Neural cell (in vitro differentiated cells): ENCODE data around the gene ROS1. TPM values are rescaled to one million over a fixed set of nuclear protein-coding genes. Genes with fewer than 3 reads are reported as not detected.

Source experiments
- H2AFZ ChIP-seq: fragments of 200-600, 300-800 bp; sonication (generic), shearing (Covaris generic); 2 replicates; pipeline ENCODE4 v1.6.0; 2014; ENCODE audit warnings: low read depth, mild to moderate bottlenecking, antibody characterized with exemption, low read length, moderate library complexity
- H3F3A ChIP-seq: fragments of 200-600 bp; shearing (Covaris generic); 2 replicates; pipeline ENCODE4 v1.6.1; 2016; ENCODE audit warnings: mild to moderate bottlenecking, moderate library complexity, mixed read lengths, antibody characterized with exemption, low read length; ENCODE audit not compliant: insufficient read depth, poor library complexity, severe bottlenecking
- H3K27ac ChIP-seq: fragments of 200-600, 300-800 bp; sonication (generic), shearing (Covaris generic); 2 replicates; pipeline ENCODE4 v1.5.1; 2014; ENCODE audit warnings: mild to moderate bottlenecking, low read length, moderate library complexity
- H3K27me3 ChIP-seq: fragments of 300-800, 200-600 bp; sonication (generic), shearing (Covaris generic); 2 replicates; pipeline ENCODE4 v1.6.0; 2014; ENCODE audit warnings: mild to moderate bottlenecking, low read depth, low read length, moderate library complexity; ENCODE audit not compliant: insufficient read depth
- H3K36me3 ChIP-seq: fragments of 300-800, 200-600 bp; sonication (generic), shearing (Covaris generic); 2 replicates; pipeline ENCODE4 v1.5.1; 2014; ENCODE audit warnings: mild to moderate bottlenecking, antibody characterized with exemption, low read length, moderate library complexity; ENCODE audit not compliant: insufficient read depth
- H3K4me2 ChIP-seq: fragments of 300-800, 200-600 bp; sonication (generic), shearing (Covaris generic); 2 replicates; pipeline ENCODE4 v1.6.0; 2014; ENCODE audit warnings: mild to moderate bottlenecking, low read length
- H3K4me3 ChIP-seq: fragments of 300-800, 200-600 bp; sonication (generic), shearing (Covaris generic); 2 replicates; pipeline ENCODE4 v1.5.1; 2014; ENCODE audit warnings: mild to moderate bottlenecking, low read length, moderate library complexity
- H3K79me2 ChIP-seq: fragments of 200-600 bp; shearing (Covaris generic); replicated peaks from 2 replicates; pipeline ENCODE4 v1.6.0; 2014; ENCODE audit warnings: mild to moderate bottlenecking, low read length, moderate library complexity; ENCODE audit not compliant: insufficient read depth
- H3K9ac ChIP-seq: fragments of 300-800, 200-600 bp; sonication (generic), shearing (Covaris generic); 2 replicates; pipeline ENCODE4 v1.6.1; 2016; ENCODE audit warnings: mild to moderate bottlenecking, low read length, mixed read lengths
- H3K9me2 ChIP-seq: fragments of 200-600 bp; shearing (Covaris generic); 2 replicates; pipeline ENCODE4 v1.6.1; 2016; ENCODE audit warnings: mild to moderate bottlenecking, low read length, mixed read lengths; ENCODE audit not compliant: insufficient read depth
- H3K9me3 ChIP-seq: fragments of 200-600, 300-800 bp; sonication (generic), shearing (Covaris generic); 2 replicates; pipeline ENCODE4 v1.6.1; 2016; ENCODE audit warnings: mild to moderate bottlenecking, mixed run types, low read length, moderate library complexity, mixed read lengths
- H4K20me1 ChIP-seq: fragments of 200-600 bp; shearing (Covaris generic); 2 replicates; pipeline ENCODE4 v1.6.1; 2016; ENCODE audit warnings: mild to moderate bottlenecking, mixed run types; ENCODE audit not compliant: insufficient read depth
- CTCF ChIP-seq: fragments of 450-650 bp; IDR thresholded peaks from 2 replicates; pipeline ENCODE4 v1.5.1; 2014; ENCODE audit warnings: antibody characterized with exemption, mild to moderate bottlenecking, moderate library complexity; ENCODE audit not compliant: poor library complexity, severe bottlenecking
- EP300 ChIP-seq: fragments of 450-650 bp; conservative IDR thresholded peaks from 2 replicates; pipeline ENCODE4 v1.6.1; 2014; ENCODE audit warnings: antibody characterized with exemption, mild to moderate bottlenecking, moderate library complexity; ENCODE audit not compliant: poor library complexity, severe bottlenecking
- EZH2 ChIP-seq: fragments of 200-600, 300-800 bp; shearing (Covaris generic), sonication (generic); IDR thresholded peaks from 2 replicates; pipeline ENCODE4 v1.6.1; 2014; ENCODE audit warnings: antibody characterized with exemption, low read length, borderline replicate concordance, mild to moderate bottlenecking; ENCODE audit not compliant: insufficient read depth, poor library complexity, severe bottlenecking
- MXI1 ChIP-seq: fragments of 450-650 bp; conservative IDR thresholded peaks from 2 replicates; pipeline ENCODE4 v1.6.1; 2014; ENCODE audit warnings: antibody characterized with exemption, mild to moderate bottlenecking; ENCODE audit not compliant: poor library complexity, severe bottlenecking
- POLR2AphosphoS5 ChIP-seq: IDR thresholded peaks from 2 replicates; pipeline ENCODE4 v1.6.1; 2012
- RAD21 ChIP-seq: fragments of 450-650 bp; conservative IDR thresholded peaks from 2 replicates; pipeline ENCODE4 v1.6.1; 2014; ENCODE audit warnings: antibody characterized with exemption, mild to moderate bottlenecking, moderate library complexity
- REST ChIP-seq: IDR thresholded peaks from 2 replicates; pipeline ENCODE4 v1.6.1; 2012; ENCODE audit warnings: borderline replicate concordance
- SMC3 ChIP-seq: fragments of 450-650 bp; conservative IDR thresholded peaks from 2 replicates; pipeline ENCODE4 v1.6.1; 2014; ENCODE audit warnings: antibody characterized with exemption, mild to moderate bottlenecking, moderate library complexity; ENCODE audit not compliant: poor library complexity
- TAF1 ChIP-seq: IDR thresholded peaks from 2 replicates; pipeline ENCODE4 v1.6.1; 2012; ENCODE audit warnings: low read depth
- polyA plus RNA-seq: library from polyadenylated mRNA; depleted of rRNA; stranded (reverse); fragments of >200 nt; gene quantifications from 2 replicates; pipeline ENCODE4 v1.2.3, GENCODE V29; 2014

ROS1 gene
- polyA plus RNA-seq, 1 donor from 2014 or later = not detected

- Histone ChIP-seq H3K4me2 (no peak overlapping the region), H3K4me3 (peak overlapping the region; percentile 69)
Measured at GRCh38 chr6:117270843-117271507, 154.8 kb downstream of the ROS1 start.

More at GRCh38 chr6:117270843-117271507, 154.8 kb downstream of the ROS1 start:
- Histone ChIP-seq H3K27me3 (peaks cover 99% of the 10 kb centered on the region), H3K9me2 (no peaks in the 10 kb centered on the region), H3K79me2 (no peaks in the 10 kb centered on the region), H3K27ac (no peak overlapping the region), H3K36me3 (no peaks in the 10 kb centered on the region), H3K9ac (no peak overlapping the region), H2AFZ (no peak overlapping the region), H3F3A (no peaks in the 10 kb centered on the region), H3K9me3 (no peaks in the 10 kb centered on the region), H4K20me1 (no peaks in the 10 kb centered on the region)
- TF ChIP-seq EP300 (no peak), POLR2AphosphoS5 (no peak), CTCF (no peak), EZH2 (no peak), SMC3 (no peak), MXI1 (no peak), REST (no peak), RAD21 (no peak), TAF1 (no peak)
